ENCODE data around the gene KDM4C. TPM values are rescaled to one million over a fixed set of nuclear protein-coding genes. Genes with fewer than 3 reads are reported as not detected.

KDM4C gene
- total and polyA plus RNA-seq, 2 of the 4 experiments (the other 2 are of a cell fraction): 11.8 to 23.8 TPM

- no CpG with 5 or more reads among the region's 2 CpGs for WGBS, 2 experiments (ENCODE audit: extremely low coverage in 2 of 2, insufficient read length in 1 of 2)
- Histone ChIP-seq H3K4me1 (ENCODE audit: control insufficient read depth, insufficient read depth, low read length) (no peaks in the 10 kb centered on the region; the same call in 1 of the 2 replicates), H2BK15ac (ENCODE audit: low read depth, low read length) (no peak overlapping the region), H3K9ac (ENCODE audit: low read depth, low read length) (no peak overlapping the region), H3K14ac (replicated peaks; ENCODE audit: low read depth, low read length) (no peak overlapping the region), H3K9me3 (ENCODE audit: control insufficient read depth, insufficient read depth, low read length) (no peaks in the 10 kb centered on the region; the same call in 1 of the 2 replicates), H3K18ac (ENCODE audit: low read depth, low read length) (no peak overlapping the region), H4K20me1 (ENCODE audit: insufficient read depth, low read length) (no peaks in the 10 kb centered on the region), H2AK9ac (replicated peaks; ENCODE audit: low read depth, low read length, poor library complexity) (no peak overlapping the region), H3K4ac (ENCODE audit: low read depth, low read length) (no peak overlapping the region), H2BK20ac (ENCODE audit: low read depth, low read length) (no peak overlapping the region), H3K9me1 (ENCODE audit: insufficient read depth, low read length) (no peaks in the 10 kb centered on the region), H2BK120ac (ENCODE audit: low read depth, low read length) (no peak overlapping the region), H3K4me3 (ENCODE audit: insufficient read depth, low read depth, low read length) (no peak overlapping the region), H3K27me3 (ENCODE audit: control insufficient read depth, insufficient read depth, low read length) (no peaks in the 10 kb centered on the region), H2BK5ac (ENCODE audit: low read depth, low read length, poor library complexity, severe bottlenecking) (no peak overlapping the region), H3K23ac (ENCODE audit: low read depth, low read length) (no peak overlapping the region), H3K79me1 (ENCODE audit: low read depth in 1 of 2, low read length in 2 of 2) (no peaks in the 10 kb centered on the region), H3K56ac (ENCODE audit: extremely low read depth, insufficient read depth, low read length) (no peak overlapping the region), H4K5ac (ENCODE audit: low read depth, low read length) (no peak overlapping the region), H3K36me3 (ENCODE audit: control insufficient read depth, insufficient read depth, low read length) (peaks cover 8% of the 10 kb centered on the region), H2AK5ac (ENCODE audit: low read depth, low read length) (no peak overlapping the region), H4K91ac (ENCODE audit: insufficient read depth, low read depth, low read length) (no peak overlapping the region), H3K27ac (ENCODE audit: insufficient read depth, low read length) (no peak overlapping the region), H4K8ac (ENCODE audit: low read depth in 2 of 2, low read length in 2 of 2) (no peak overlapping the region), H3K4me2 (ENCODE audit: low read depth, low read length) (no peak overlapping the region), H2AFZ (replicated peaks; ENCODE audit: low read length, poor library complexity) (no peak overlapping the region)
- DNase-seq (no peak), ATAC-seq (ENCODE audit: low read depth) (no peak)
- BruUV-seq (replicated peaks): no TSS peak
- ChIA-PET CTCF (no interaction called here), POLR2A (ENCODE audit: unreplicated experiment) (no interaction called here)
- dilution Hi-C loops (cut with HindIII; ENCODE audit: low sequenced_read_pairs, unreplicated experiment) (no loop called here), in situ Hi-C loops (cut with MboI; ENCODE audit: low sequenced_read_pairs) (no loop called here), intact Hi-C loops (cut with micrococcal nuclease) (no loop called here)
- no peak for TF ChIP-seq MAFK (IDR thresholded peaks at IDR 0.05; ENCODE audit: low read depth, low read length)
- TF ChIP-seq CEBPB (IDR thresholded peaks at IDR 0.05; ENCODE audit: low read depth, low read length): peak; percentile 21; the same call in 1 of the 2 replicates
- TF ChIP-seq SMC3 (IDR thresholded peaks at IDR 0.05; ENCODE audit: low read depth, low read length): no peak
- no peak for TF ChIP-seq MAZ (IDR thresholded peaks at IDR 0.05; ENCODE audit: borderline replicate concordance, low read depth, low read length)
Measured at GRCh38 chr9:7105095-7105494, 347.3 kb downstream of the KDM4C start.
